Mucosa of descending colon (tissue), 3 donors: Measurements from ENCODE around the gene CSDE1. TPM values are rescaled to one million over a fixed set of nuclear protein-coding genes. Genes with fewer than 3 reads are reported as not detected.

Source experiments
- ATAC-seq: fragments of 200-7000 bp; cut with Tn5 transposase; one replicate; pipeline ENCODE4 v1.9.1; 2020; ENCODE audit warnings: mild to moderate bottlenecking, moderate library complexity
- DNase-seq, 3 donors: peaks; one replicate each; pipeline ENCODE4 v3.0.0-alpha.2; 2020
- H3K36me3 ChIP-seq: fragments of 200-600 bp; one replicate; pipeline ENCODE4 v1.8.0; 2021; ENCODE audit warnings: low read depth, mild to moderate bottlenecking
- H3K4me1 ChIP-seq: fragments of 200-600 bp; one replicate; pipeline ENCODE4 v1.8.0; 2021; ENCODE audit warnings: low read depth, mild to moderate bottlenecking
- H3K4me3 ChIP-seq: fragments of 200-600 bp; one replicate; pipeline ENCODE4 v1.8.0; 2021; ENCODE audit warnings: mild to moderate bottlenecking
- H3K9me3 ChIP-seq: fragments of 200-600 bp; one replicate; pipeline ENCODE4 v1.8.0; 2021; ENCODE audit warnings: mild to moderate bottlenecking
- CTCF ChIP-seq: fragments of 200-600 bp; IDR thresholded peaks from one replicate; pipeline ENCODE4 v1.8.0; 2022; ENCODE audit warnings: antibody characterized with exemption, mild to moderate bottlenecking
- intact Hi-C, 2 donors: fragments of 100-400 bp; cut with DNase I in 1 of 2; cut with micrococcal nuclease in 1 of 2; formaldehyde crosslinking; loops; one replicate each; pipeline versions ENCODE4 v1.11.0 to v1.11.1; 2022; cut with DNase I, micrococcal nuclease
- total RNA-seq, 3 donors: library from RNA; stranded (reverse); fragmentation: NEBNext Ultra II Directional in 2 of 3; extraction: Animal tissue kit (Norgen Biotek cat#: 25700) in 2 of 3; gene quantifications; one replicate each; pipeline versions ENCODE4 v1.2.1 to v1.2.4, GENCODE V29; 2021 to 2023
- donor health status: DM: no; HTN: no; CAD: no; lungs with moderate emphysema.
- donor health status: DM: no; HTN: no; CAD: no.
- donor health status: DM: no; HTN: yes; CAD: no.

CSDE1 gene
- total RNA-seq, 3 donors from 2014 or later = 429 to 934 (median 439) TPM

GRCh38 chr1:114728553-114728952 is 29.2 kb downstream of the CSDE1 start:
- intact Hi-C loops = no loop called here
- ATAC-seq (no peak), DNase-seq (no peak)
- Histone ChIP-seq H3K36me3 (peaks cover 17% of the 10 kb centered on the region), H3K4me1 (no peaks in the 10 kb centered on the region), H3K4me3 (no peak overlapping the region), H3K9me3 (no peaks in the 10 kb centered on the region)
- no peak for TF ChIP-seq CTCF

GRCh38 chr1:114725230-114725629 is 32.6 kb downstream of the CSDE1 start:
- Histone ChIP-seq H3K4me1 (no peaks in the 10 kb centered on the region), H3K4me3 (no peak overlapping the region), H3K36me3 (peaks cover 10% of the 10 kb centered on the region), H3K9me3 (no peaks in the 10 kb centered on the region)
- DNase-seq = no peak
- ATAC-seq = no peak
- TF ChIP-seq CTCF = no peak
- intact Hi-C loops = no loop called here

- intact Hi-C loops = no loop called here
- ATAC-seq (no peak), DNase-seq (no peak)
- no peaks in the 10 kb centered on the region for H3K9me3 ChIP-seq
- TF ChIP-seq CTCF = no peak
- no peaks in the 10 kb centered on the region for H3K4me1 ChIP-seq
- no peak overlapping the region for H3K4me3 ChIP-seq
- H3K36me3 ChIP-seq = no peaks in the 10 kb centered on the region
Observed at GRCh38 chr1:114723915-114724314, 33.9 kb downstream of the CSDE1 start.

GRCh38 chr1:114723457-114723856 is 34.3 kb downstream of the CSDE1 start:
- Histone ChIP-seq H3K4me1 (no peaks in the 10 kb centered on the region), H3K9me3 (no peaks in the 10 kb centered on the region), H3K4me3 (no peak overlapping the region), H3K36me3 (no peaks in the 10 kb centered on the region)
- TF ChIP-seq CTCF = no peak
- intact Hi-C loops = no loop called here
- ATAC-seq (no peak), DNase-seq (no peak)

- intact Hi-C loops = no loop called here
- H3K36me3 ChIP-seq = no peaks in the 10 kb centered on the region
- ATAC-seq (no peak), DNase-seq (no peak)
- H3K4me3 ChIP-seq = no peak overlapping the region
- no peak for TF ChIP-seq CTCF
- H3K4me1 ChIP-seq = peaks cover 4% of the 10 kb centered on the region
- H3K9me3 ChIP-seq = no peaks in the 10 kb centered on the region
Observed at GRCh38 chr1:114720492-114720891, 37.3 kb downstream of the CSDE1 start.

GRCh38 chr1:114719424-114719787 is 38.4 kb downstream of the CSDE1 start:
- intact Hi-C loops = no loop called here
- no peak for ATAC-seq
- peaks cover 15% of the 10 kb centered on the region for H3K4me1 ChIP-seq
- no peak for DNase-seq
- H3K36me3 ChIP-seq = no peaks in the 10 kb centered on the region
- H3K9me3 ChIP-seq = no peaks in the 10 kb centered on the region
- no peak overlapping the region for H3K4me3 ChIP-seq
- no peak for TF ChIP-seq CTCF
